Eye (tissue), 1 donor: ENCODE measurements around the gene ZNF302.
"Not testable (repeated sequence)": the region's sequence is repeated elsewhere in the genome, so short reads cannot be mapped to it uniquely, and the experiment has no call there.

Experiments used
- DNase-seq: peaks from one replicate; pipeline ENCODE4 v3.0.0-alpha.2; 2015

The ZNF302 gene

DNA sequence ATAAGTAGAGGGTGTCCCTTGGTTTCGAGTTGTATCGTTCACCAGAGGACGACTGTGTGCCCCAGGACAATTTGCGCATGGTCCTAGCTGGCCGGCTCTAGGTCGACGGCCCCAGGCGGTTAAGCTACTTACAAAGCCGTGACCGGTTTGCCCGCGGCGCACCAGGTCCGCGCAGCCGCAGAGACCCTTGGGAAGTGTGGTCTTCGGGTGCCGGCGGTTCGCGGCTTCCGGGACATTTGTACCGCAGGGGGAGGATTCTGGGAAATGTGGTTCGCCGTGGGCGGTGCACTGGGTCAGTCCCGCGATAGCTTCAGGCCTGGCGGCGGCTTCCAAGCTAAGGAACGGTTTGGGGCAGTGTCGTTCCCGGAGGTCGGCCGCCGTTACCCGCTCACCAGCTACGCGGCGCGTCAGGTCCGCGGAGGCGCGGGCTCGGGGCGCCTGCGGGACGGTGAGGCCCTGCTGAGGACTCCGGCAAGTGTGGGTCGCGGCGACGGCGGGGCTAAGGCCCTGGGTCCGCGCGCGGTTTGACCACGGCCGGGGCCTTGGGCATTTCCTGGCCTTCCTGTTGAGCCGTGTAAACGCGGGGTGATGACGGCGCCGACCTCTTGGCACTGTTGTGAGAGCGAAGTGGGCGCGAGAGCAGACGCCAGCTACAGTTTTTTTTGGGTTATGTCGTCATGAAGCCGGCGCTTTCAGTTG lies at the start of gene ZNF302:
Gene ZNF302 (plus strand): TSS at position 293 of the 699 bp plus-strand sequence. CDS start 1,127 bp downstream, outside the sequence.
- DNase-seq: peak; percentile 99

DNA sequence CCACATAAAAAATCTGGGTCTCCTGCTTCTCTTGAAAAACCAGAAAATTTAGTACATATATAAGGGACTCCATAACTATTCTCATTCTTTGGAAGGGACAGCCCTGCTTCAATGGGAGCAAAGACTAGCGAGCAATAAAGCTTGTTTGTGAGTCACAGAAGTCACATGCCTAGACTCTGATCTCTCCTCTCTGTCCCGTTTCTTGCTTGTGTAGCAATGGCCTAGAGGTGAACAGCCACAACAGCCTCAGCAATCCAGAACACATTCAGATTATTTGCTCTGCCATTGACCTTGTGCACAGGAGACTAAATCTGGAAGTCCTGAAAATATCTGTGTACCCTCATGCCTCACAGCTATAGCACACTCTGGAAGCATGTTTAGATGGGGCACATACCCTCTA lies 43.7 kb upstream of the ZNF302 start:
- no peak for DNase-seq

DNA sequence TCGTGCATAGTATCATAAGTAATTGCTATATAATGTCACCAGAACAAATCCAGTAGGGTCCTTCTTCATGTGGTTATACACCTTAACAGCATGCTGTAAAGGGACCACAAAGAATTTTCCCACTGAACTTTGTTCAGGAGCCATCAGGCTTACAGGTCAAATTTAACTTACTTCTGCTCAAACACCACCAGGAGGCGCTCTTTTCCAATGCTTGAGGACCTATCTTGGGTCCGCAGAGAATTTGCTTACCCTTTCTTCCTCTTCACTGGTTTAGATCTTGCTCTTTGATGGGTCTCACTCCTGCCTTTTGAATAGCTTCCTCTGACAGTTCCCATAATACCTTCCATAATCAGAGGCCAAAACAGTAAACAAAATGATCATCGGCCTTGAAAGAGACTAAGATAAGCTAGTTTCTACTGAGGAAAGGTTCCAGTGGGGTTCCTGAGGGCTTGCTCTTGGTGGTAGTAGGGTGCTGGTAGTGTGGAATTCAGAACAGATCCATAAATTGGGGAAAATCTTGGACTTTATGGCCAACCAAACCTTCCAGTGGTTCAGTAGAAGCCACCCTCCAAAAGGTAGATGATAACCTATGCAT lies 37.9 kb upstream of the ZNF302 start:
- peak; percentile 76 for DNase-seq

DNA sequence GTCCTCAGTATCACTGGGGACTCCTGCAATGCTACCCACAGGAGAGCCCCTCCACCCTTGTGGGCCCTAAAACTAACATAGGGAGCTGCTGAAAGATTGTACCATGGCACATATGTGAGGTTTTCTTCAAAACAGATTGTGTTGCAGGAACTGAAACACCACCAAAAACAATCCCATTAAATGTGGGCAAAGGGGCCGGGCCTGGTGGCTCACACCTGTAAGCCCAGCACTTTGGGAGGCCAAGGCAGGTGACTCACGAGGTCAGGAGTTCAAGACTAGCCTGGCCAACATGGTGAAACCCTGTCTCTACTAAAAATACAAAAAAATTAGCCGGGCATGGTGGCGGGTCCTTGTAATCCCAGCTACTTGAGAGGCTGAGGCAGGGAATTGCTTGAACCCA lies 35.2 kb upstream of the ZNF302 start:
- DNase-seq: no peak

DNA sequence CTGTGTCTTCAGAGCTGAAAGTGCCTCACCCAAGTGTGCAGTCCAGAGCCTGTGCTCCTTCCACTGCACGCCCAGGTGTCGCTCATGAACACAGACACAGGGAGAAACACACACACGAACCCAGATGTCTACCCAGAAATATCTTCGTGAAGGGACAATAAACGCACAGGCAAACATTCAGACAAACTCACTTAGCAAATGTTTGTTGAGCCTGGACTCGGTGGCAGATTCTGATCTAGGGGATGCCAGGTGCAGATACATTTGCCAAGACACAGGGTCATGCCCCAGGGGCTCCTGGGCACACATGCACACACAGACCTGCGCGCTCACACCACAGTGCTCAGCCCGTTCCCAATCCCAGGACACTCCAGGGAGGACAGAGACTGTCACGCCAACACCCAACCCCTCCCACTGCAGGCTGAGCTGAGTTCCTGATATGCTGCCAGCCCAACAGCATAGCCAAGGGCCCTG lies 32.5 kb upstream of the ZNF302 start:
- no peak for DNase-seq

DNA sequence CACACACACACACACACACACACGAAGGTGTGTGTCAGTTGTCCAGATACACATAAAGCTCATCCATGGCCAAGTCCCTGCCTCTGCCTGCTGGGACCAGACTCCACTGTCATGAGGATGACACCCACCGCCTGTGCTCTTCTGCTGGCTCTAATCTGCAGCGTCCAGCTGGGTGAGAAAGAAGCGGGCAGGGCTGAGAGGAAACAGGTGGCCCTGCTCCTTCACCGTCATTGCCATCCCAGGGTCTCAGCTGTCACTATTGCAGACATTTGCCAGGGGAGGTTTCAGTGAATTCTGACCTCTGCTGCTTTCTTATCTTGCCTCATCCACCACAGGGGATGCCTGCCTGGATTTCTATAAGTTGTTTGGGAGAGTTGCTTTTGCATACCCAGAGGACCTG lies 31.9 kb upstream of the ZNF302 start:
- peak; percentile 11 for DNase-seq

DNA sequence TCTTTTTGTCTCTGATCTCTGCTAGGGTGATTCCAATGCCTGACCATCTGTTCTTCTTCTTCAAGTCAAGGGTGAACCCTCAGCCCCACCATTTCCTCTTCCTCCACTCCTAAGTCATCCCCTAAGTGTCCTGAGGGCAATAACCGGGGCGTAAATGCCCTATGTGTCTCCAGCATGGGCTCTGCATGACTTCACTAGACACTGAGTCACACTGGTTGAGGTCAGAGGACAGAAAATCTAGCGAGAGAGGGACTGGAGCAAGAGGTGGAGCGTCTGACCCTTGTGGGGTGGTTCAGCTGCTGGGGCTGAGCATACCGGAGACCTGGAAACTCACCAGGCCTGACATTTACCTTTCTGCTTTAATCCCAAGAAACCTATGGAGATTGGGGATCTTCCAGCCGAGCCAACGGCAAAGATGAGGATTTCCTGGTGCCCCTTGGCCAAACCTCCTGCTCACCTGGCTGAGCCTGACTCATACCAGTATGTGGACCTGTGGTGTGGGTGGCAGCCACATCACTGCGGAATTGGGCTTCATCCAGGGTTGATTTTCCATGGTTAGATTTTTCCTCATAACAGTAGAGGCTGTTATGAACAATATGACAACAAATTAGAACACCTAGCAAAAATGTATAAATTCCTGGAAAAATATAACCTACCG lies 27.5 kb upstream of the ZNF302 start:
- no peak for DNase-seq

DNA sequence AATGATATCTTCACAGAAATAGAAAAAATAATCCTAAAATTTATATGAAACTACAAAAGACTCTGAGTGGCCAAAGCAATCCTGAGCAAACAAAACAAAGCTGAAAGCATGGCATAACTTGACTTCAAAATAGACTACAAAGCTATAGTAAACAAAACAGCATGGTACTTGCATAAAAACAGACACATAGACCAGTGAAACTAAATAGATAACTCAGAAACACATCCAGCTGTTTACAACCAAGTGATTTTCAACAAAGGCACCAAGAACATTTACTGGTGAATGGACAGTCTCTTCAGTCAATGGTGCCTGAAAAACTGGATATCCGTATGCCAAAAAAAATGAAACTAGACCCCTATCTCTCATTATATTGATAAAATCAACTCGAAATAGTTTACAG lies 25.7 kb upstream of the ZNF302 start:
- no peak for DNase-seq

DNA sequence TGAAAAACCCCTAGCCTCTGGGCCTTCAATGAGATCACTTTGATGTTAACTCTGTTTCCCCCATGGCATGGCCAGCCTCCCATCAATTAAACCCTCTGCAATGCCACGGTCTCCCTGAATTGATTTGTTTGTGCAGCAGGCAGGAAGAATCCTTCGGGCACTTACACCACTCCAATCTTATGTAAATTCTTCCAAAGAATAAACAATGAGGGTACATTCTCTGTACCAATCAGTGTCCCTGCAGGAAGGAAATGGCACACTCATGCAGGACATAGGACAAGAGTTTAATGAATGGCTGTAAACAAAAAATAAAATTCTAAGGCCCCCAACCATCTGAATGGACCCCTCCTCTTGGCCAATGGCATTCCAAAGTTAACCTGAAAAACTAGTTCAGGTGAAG lies 22.7 kb upstream of the ZNF302 start:
- no peak for DNase-seq

DNA sequence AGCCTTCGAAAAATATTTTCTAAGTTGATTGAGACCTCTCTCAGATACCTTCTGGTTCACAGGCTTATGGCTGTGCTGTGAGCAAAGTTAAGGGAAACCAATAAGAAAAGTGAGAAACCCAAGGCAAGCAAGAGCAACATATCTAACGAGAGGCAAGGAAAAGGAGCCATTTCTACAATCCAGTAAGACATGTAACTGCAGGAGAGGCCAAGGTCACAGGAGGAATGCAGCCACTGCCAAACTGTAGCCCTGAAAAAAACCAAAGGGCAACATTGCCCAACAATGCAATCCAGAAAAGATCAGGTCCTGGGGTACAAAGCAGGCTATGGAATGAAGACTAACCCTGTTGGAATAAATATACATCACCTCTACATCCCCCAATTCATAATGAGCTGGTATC lies 21.8 kb upstream of the ZNF302 start:
- no peak for DNase-seq

DNA sequence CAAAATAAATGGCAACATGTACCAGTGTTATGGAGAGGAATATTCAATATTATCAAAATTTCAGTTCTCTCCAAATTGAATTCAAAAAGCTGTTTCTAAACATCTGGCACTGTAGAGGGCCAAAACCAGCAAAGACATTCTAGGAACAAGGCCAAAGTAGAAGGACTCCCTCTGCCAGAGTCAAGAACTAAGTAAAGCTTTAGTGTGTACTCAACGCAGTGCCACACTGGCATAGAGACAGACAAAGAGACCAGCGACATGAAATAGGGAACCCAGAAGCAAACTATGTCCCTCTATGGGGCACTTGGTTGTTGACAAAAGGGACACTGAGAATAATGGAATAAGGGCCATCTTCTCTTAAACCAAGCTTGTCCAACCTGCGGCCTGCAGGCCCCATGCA lies 16.1 kb upstream of the ZNF302 start:
- no peak for DNase-seq

DNA sequence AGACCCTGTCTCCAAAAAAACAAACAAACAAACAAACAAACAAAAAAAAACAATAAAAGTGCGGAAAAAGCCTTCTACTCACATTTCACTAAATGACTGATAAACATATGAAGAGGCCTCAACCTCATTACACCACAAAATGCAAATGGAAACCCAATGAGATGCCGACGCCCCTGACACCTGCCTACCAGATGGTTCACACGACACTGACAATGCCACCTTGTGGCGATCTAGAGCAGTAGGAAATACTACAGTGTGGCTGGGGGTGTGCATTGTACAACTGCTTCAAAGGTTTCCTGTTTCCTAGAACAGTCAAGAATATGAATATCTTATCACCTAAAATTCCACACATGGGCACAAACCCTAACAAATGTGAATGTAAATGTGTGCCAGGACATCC lies 14.6 kb upstream of the ZNF302 start:
- peak; percentile 15 for DNase-seq

DNA sequence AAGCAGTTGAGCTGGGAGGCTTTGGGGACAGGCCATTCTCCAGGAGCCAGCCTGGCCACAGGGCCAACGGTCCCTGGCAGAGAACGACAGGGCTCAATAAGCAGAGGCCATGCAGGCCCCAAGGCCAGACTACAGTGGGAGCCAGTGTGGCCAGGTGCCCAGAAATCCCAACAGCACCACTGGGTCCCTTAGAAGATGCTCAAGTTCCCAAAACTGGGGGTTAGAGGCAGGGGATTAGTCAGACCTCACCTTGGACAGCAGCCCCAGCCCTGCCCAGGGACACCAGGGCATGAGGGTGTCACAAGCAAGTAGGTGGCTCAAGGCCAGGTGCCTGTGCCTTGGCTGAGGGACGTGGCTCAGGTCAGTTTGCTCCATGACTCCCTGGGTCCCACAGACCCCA lies 13.3 kb upstream of the ZNF302 start:
- no peak for DNase-seq

DNA sequence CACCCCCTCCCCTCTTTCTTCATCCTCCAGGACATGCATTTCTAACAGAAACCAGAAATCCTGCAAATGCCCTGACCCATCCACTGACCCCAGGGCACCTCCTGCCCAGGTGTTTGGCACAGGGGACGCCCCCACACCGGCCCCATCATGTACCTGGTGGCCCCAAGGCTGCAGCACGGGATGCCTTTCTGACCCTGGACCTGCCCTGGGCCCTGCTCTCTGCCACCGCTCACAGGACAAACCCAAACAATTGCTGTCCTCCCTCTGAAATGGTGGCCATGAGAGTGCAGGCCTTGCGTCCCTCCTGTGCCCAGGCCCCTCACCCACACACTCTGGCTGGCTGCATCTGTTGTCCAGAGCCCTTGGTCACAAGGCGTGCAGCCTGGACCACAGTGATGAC lies 12.6 kb upstream of the ZNF302 start:
- DNase-seq: no peak

DNA sequence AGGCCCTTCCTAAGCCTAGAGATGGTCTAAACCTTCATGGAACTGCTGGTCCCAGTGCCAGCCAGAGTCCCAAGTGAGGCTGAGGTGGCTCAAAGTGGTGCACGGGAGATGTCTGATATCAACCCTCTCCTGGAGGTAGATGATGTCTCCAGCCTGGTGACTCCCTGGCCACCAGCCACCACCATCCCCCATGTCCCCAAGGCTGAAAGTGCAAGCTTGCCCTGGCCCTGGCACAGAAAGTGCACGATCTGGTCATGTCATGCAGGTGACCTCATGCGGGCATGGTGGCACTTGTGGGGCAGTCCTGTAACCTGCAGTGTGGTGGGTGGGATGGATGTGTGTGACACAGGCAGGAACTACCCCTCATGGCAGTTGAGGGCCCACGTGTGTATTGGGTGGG lies 12.2 kb upstream of the ZNF302 start:
- not testable (repeated sequence) for DNase-seq

DNA sequence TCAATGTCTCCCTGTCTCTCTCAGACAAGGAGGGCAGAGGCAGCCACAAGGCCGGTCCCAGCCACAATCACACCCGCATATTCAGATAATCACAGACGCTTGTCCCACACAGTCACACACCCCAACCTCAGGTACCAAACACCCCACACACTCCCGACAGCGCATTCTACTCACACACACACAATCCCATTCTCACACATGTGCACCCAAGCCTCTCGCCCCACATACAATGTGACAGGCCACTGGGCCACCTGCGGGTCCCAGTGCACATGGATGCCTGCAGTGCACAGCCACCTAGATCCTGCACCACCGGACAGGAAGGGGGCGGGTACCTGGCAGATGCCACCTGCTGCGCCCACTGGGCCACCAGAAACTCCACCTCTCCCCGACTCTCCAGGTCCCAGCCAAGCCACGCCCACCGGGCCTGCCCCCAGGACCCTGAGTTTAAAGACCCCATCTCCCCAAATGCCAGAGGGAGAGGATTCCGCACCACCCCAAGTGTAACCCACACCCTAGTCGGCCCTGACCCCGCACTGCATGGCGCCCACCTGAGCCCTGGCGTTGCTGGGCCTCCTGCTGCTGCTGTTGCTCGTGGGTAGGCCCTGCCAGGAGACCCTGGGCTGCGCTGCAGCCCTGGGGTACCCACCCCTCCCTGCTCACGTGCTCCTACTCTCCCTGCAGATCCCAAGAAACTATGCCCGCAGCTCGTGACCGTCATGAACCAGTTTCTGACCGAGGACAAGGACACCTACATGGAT lies 11.1 kb upstream of the ZNF302 start:
- DNase-seq: no peak

DNA sequence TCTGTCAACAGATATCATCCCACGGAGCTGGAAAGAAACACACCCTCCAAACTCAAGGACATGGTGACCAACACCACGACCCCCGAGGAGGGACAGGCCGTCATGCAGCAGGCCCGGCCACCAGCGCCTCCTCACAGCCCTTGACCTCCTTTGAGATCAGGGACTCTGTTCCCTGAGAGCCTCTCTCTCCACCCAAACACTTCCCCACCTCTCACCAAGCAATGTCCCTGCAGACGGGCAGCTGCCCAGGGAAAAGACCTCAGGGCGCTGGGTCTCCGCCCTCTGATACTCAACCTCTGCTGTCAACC lies 10.6 kb upstream of the ZNF302 start:
- no peak for DNase-seq

DNA sequence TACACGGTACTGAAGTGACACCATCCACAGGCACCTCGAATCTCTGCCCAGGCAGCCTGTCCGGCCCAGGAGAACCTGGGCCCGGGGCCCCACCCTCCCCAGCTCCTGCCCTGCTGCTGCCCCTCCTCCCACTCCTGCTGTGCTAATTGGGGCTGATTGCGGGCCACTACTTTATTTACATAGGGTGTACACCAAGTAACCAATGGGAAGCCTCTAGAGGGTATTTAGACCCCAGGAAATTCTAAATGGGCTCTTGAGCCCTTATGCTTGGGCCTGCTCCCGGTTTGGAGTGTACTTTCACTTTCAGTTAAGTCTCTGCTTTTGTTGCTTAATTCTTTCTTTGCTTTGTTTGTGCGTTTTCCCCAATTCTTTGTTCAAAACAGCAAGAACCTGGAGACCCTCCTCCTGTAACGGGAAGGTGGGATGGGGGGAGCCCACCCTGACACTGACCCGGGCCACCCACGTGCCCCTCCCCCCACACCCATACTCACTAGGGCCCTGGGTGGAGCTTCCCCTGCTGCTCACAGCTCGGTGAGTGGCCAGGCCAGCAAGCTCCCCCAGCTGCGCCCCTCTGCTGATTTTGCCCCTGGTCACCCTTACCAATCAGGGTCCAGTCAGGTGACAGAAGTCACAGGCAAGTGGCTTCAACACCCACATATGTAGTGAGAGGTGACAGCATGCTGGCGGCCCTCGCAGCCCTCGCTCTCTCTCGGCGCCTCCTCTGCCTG lies 10.0 kb upstream of the ZNF302 start:
- DNase-seq: no peak

DNA sequence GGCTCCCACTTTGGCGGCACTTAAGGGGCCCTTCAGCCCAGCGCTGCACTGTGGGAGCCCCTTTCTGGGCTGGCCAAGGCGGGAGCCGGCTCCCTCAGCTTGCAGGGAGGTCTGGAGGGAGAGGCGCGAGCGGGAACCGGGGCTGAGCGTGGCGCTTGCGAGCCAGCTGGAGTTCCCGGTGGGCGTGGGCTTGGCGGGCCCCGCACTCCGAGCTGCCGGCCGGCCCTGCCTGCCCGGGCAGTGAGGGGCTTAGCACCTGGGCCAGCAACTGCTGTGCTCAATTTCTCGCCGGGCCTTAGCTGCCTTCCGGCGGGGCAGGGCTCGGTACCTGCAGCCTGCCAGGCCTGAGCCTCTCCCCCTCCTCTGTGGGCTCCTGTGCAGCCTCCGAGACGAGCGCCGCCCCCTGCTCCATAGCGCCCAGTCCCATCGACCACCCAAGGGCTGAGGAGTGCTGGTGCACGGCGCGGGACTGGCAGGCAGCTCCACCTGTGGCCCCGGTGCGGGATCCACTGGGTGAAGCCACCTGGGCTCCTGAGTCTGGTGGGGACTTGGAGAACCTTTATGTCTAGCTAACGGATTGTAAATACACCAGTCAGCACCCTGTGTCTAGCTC lies 9.3 kb upstream of the ZNF302 start:
- DNase-seq: not testable (repeated sequence)

DNA sequence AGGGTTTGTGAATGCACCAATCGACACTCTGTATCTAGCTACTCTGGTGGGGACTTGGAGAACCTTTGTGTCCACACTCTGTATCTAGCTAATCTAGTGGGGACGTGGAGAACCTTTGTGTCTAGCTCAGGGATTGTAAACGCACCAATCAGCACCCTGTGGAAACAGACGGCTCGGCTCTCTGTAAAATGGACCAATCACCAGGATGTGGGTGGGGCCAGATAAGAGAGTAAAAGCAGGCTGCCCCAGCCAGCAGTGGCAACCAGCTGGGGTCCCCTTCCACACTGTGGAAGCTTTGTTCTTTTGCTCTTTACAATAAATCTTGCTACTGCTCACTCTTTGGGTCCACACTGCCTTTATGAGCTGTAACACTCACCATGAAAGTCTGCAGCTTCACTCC lies 8.8 kb upstream of the ZNF302 start:
- DNase-seq: not testable (repeated sequence)

DNA sequence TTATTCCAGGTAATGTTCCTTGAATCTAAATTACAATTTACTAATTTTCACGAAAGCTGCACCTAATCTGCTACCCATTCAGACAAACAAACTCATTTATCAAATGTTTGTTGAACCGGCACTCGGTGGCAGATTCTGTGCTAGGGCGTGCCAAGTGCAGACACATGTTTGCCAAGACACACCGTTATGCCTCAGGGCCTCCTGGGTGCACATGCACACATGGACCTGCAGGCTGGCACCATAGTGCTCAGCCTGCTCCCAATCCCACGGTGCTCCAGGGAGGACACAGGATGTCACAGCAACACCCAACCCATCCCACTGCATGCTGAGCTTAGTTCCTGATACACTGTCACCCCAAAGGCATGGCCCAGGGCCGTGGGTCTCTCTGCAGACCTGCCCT lies 8.2 kb upstream of the ZNF302 start:
- DNase-seq: no peak

DNA sequence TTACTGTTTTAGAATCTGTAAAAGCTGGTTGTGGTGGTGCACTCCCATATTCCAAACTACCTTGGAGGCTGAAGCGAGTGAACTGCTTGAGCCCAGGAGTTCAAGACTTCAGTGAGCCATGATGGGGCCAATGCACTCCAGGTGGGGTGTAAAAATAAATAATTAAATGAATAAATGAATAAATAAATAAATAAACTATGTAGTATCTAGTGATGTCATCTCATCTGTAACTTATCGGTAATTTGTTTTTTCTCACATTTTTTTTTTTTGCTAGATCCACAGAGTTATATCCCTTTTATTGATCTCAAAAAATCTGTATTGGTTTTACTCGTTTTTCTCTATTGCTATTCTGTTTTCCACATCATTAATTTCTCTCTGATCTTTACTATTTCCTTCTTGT lies 5.5 kb upstream of the ZNF302 start:
- no peak for DNase-seq

DNA sequence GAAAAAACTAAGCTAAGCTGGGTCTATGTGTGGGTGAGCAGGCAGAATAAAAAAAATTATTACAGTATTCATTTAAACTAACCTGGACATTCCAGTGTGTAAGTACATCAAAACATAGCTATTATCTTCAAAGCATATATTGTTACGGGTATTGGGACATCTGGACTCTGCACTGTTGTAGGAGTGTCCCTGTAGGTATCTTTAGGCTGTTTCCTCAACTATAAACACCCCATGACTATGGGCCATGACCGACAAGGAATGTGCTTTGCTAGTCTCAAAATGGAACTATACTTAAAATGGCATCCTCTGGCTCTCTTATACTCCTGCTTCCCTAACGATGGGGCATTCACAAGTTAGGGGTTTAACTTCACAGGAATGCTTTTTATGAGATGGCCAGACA lies 3.9 kb upstream of the ZNF302 start:
- DNase-seq: no peak
